Spleen (tissue), 7 donors: Measurements from ENCODE around the gene PRKG1.

Experiments
- POLR2A ChIP-seq, 3 donors: fragments of 450-650 bp; IDR thresholded peaks; one replicate each; pipeline ENCODE4 v1.5.1; 2017; ENCODE audit warnings: antibody characterized with exemption in 3 of 3, mild to moderate bottlenecking in 1 of 3
- POLR2AphosphoS5 ChIP-seq, 3 donors: sonication (generic); formaldehyde crosslinking; IDR thresholded peaks; one replicate each; pipeline ENCODE4 v1.5.1; 2017; ENCODE audit warnings: antibody characterized with exemption in 3 of 3
- TF ChIP-seq, protein P1 (sequence below), 11 experiments: fragments of 200-600 bp in 7 of 11; fragments of 450-650 bp in 4 of 11; sonication (generic) in 4 of 11; IDR thresholded peaks in 8 of 11; conservative IDR thresholded peaks in 3 of 11; 1 replicate in 7 of 11; 2 replicates in 4 of 11; pipeline versions ENCODE4 v1.4.0 to v1.8.0; 2016 to 2021; ENCODE audit warnings: antibody characterized with exemption in 11 of 11, inconsistent platforms in 4 of 11, mild to moderate bottlenecking in 1 of 11
- donor health status: DM: no; HTN: no; CAD: no; lungs with moderate emphysema.
- donor health status: DM: no; HTN: no; CAD: no.
- donor health status: DM: no; HTN: no; CAD: no.

GRCh38 chr10:51955696-51956095 lies 881.4 kb downstream of the PRKG1 start:
- no peak for TF ChIP-seq POLR2AphosphoS5 (IDR thresholded peaks at IDR 0.05)
- TF ChIP-seq, protein P1, sequence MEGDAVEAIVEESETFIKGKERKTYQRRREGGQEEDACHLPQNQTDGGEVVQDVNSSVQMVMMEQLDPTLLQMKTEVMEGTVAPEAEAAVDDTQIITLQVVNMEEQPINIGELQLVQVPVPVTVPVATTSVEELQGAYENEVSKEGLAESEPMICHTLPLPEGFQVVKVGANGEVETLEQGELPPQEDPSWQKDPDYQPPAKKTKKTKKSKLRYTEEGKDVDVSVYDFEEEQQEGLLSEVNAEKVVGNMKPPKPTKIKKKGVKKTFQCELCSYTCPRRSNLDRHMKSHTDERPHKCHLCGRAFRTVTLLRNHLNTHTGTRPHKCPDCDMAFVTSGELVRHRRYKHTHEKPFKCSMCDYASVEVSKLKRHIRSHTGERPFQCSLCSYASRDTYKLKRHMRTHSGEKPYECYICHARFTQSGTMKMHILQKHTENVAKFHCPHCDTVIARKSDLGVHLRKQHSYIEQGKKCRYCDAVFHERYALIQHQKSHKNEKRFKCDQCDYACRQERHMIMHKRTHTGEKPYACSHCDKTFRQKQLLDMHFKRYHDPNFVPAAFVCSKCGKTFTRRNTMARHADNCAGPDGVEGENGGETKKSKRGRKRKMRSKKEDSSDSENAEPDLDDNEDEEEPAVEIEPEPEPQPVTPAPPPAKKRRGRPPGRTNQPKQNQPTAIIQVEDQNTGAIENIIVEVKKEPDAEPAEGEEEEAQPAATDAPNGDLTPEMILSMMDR (IDR thresholded peaks at IDR 0.05 in 8 of 11, conservative IDR thresholded peaks at IDR 0.05 in 3 of 11), result no peak
- no peak for TF ChIP-seq POLR2A (IDR thresholded peaks at IDR 0.05)
